WTC11 (cell line): ENCODE results near the gene CTNNA3.

ENCODE experiments used
- ATF1 ChIP-seq: sonication (generic); formaldehyde crosslinking; IDR thresholded peaks from 2 replicates; pipeline ENCODE4 v1.8.1; 2023; ENCODE audit warnings: mild to moderate bottlenecking, moderate library complexity, missing genetic modification reagents
- CBFB ChIP-seq: sonication (generic); formaldehyde crosslinking; IDR thresholded peaks from 2 replicates; pipeline ENCODE4 v1.8.1; 2022; ENCODE audit warnings: mild to moderate bottlenecking, low read depth, missing genetic modification reagents
- ELF4 ChIP-seq: sonication (generic); formaldehyde crosslinking; IDR thresholded peaks from 2 replicates; pipeline ENCODE4 v1.8.1; 2022; ENCODE audit warnings: low read depth, mild to moderate bottlenecking, moderate library complexity, missing genetic modification reagents
- HMGXB4 ChIP-seq: sonication (generic); formaldehyde crosslinking; IDR thresholded peaks from 2 replicates; pipeline ENCODE4 v1.8.1; 2023; ENCODE audit warnings: mild to moderate bottlenecking, moderate library complexity, missing genetic modification reagents
- MAX ChIP-seq: sonication (generic); formaldehyde crosslinking; IDR thresholded peaks from 2 replicates; pipeline ENCODE4 v1.8.0; 2022; ENCODE audit warnings: mild to moderate bottlenecking, missing genetic modification reagents
- MLX ChIP-seq: sonication (generic); formaldehyde crosslinking; IDR thresholded peaks from 2 replicates; pipeline ENCODE4 v1.8.1; 2023; ENCODE audit warnings: mild to moderate bottlenecking, missing genetic modification reagents, moderate library complexity
- TCF7 ChIP-seq: sonication (generic); formaldehyde crosslinking; IDR thresholded peaks from 2 replicates; pipeline ENCODE4 v1.8.0; 2022; ENCODE audit warnings: mild to moderate bottlenecking, low read depth, missing genetic modification reagents, moderate library complexity
- TEAD4 ChIP-seq: sonication (generic); formaldehyde crosslinking; IDR thresholded peaks from 2 replicates; pipeline ENCODE4 v1.8.0; 2022; ENCODE audit warnings: mild to moderate bottlenecking, missing genetic modification reagents
- ZNF219 ChIP-seq: sonication (generic); formaldehyde crosslinking; IDR thresholded peaks from 2 replicates; pipeline ENCODE4 v1.8.0; 2023; ENCODE audit warnings: missing genetic modification reagents, mild to moderate bottlenecking, borderline replicate concordance
- ZNF232 ChIP-seq: sonication (generic); formaldehyde crosslinking; IDR thresholded peaks from 2 replicates; pipeline ENCODE4 v1.8.0; 2022; ENCODE audit warnings: mild to moderate bottlenecking, missing genetic modification reagents
- TF ChIP-seq, protein P1 (sequence below): fragments of 200-600 bp; IDR thresholded peaks from 2 replicates; pipeline ENCODE4 v1.8.0; 2022; ENCODE audit warnings: antibody characterized with exemption
- TF ChIP-seq, protein P2 (sequence below): sonication (generic); formaldehyde crosslinking; IDR thresholded peaks from 2 replicates; pipeline ENCODE4 v1.8.1; 2023; ENCODE audit warnings: mild to moderate bottlenecking, missing genetic modification reagents, moderate library complexity
- TF ChIP-seq, protein P3 (sequence below): fragments of 250-450 bp; sonication (Bioruptor Pico); IDR thresholded peaks from 2 replicates; pipeline ENCODE4 v2.1.2; 2022; ENCODE audit warnings: mild to moderate bottlenecking, moderate library complexity

GRCh38 chr10:66151346-66151745, 1544.6 kb downstream of the CTNNA3 start:
- TF ChIP-seq, protein P1, sequence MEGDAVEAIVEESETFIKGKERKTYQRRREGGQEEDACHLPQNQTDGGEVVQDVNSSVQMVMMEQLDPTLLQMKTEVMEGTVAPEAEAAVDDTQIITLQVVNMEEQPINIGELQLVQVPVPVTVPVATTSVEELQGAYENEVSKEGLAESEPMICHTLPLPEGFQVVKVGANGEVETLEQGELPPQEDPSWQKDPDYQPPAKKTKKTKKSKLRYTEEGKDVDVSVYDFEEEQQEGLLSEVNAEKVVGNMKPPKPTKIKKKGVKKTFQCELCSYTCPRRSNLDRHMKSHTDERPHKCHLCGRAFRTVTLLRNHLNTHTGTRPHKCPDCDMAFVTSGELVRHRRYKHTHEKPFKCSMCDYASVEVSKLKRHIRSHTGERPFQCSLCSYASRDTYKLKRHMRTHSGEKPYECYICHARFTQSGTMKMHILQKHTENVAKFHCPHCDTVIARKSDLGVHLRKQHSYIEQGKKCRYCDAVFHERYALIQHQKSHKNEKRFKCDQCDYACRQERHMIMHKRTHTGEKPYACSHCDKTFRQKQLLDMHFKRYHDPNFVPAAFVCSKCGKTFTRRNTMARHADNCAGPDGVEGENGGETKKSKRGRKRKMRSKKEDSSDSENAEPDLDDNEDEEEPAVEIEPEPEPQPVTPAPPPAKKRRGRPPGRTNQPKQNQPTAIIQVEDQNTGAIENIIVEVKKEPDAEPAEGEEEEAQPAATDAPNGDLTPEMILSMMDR, result no peak
- TF ChIP-seq CBFB (CRISPR knock-in tag) (no peak), TCF7 (no peak), MLX (no peak), HMGXB4 (CRISPR knock-in tag) (no peak), ELF4 (CRISPR knock-in tag) (no peak), ATF1 (CRISPR knock-in tag) (no peak), ZNF232 (CRISPR knock-in tag) (no peak), TEAD4 (no peak), MAX (CRISPR knock-in tag) (no peak), ZNF219 (CRISPR knock-in tag) (no peak)
- TF ChIP-seq, protein P2, sequence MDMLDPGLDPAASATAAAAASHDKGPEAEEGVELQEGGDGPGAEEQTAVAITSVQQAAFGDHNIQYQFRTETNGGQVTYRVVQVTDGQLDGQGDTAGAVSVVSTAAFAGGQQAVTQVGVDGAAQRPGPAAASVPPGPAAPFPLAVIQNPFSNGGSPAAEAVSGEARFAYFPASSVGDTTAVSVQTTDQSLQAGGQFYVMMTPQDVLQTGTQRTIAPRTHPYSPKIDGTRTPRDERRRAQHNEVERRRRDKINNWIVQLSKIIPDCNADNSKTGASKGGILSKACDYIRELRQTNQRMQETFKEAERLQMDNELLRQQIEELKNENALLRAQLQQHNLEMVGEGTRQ (CRISPR knock-in tag), result no peak
- TF ChIP-seq, protein P3, sequence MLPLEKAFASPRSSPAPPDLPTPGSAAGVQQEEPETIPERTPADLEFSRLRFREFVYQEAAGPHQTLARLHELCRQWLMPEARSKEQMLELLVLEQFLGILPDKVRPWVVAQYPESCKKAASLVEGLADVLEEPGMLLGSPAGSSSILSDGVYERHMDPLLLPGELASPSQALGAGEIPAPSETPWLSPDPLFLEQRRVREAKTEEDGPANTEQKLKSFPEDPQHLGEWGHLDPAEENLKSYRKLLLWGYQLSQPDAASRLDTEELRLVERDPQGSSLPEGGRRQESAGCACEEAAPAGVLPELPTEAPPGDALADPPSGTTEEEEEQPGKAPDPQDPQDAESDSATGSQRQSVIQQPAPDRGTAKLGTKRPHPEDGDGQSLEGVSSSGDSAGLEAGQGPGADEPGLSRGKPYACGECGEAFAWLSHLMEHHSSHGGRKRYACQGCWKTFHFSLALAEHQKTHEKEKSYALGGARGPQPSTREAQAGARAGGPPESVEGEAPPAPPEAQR (CRISPR knock-in tag), result no peak
